Hematopoietic multipotent progenitor cell treated with erythropoietin and hydrocortisone succinate and interleukin-3 and kit ligand, for 8 days (in vitro differentiated cells): ENCODE data around the gene DNAJC17.

Source experiments
- DNase-seq: peaks from one replicate; pipeline ENCODE4 v3.0.0-alpha.2; 2015

Gene DNAJC17

DNA sequence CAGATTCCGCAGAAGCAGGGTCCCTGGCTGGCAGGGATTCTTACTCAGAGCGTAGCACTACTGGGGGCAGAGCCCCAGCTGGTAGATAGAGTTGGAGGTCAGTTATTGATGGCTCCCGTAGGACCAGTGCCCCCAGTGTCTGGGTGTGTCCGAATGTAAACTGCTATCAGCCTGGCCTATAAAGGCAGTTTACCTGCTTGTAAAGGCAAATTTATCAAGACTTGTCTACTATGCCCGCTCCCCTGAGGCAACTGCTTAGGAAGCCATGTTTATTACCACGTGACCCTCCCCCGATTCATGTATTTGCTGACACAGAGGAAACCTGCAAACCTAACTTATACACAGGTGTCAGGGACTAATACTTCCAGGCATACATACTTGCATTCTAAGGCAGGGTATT lies 21.8 kb upstream of the DNAJC17 start:
- DNase-seq = no peak

DNA sequence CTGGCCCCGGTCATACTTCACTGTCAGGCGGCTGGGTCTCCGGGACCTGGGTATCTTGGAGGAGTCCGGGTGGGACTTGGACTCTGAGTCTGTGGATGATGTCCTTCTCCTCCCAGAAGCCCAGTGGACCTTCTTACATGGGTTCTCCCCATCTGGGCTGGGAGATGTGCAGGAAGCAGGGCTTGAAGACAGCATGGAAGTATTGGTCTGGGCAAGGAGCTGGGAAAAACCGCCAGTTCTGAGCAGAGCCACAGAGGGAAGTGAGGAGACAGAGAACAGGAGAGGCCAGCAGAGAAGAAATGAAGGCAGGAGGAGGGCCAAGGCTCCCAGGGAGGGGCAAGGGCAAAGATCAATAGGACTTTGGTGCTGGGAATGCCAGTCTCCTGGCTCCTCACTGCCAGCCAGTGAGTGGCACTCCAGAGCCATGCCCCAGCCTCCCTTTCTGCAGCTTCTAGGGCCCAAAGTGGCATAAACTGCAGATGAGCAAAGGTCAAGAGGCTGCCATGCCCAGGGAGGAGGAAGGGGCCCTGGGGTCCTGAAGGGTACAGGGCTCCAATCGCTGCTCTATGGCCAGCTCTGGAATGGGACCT lies 21.3 kb upstream of the DNAJC17 start, which contains the start of gene PPP1R14D:
TSS of gene PPP1R14D (minus strand) at position 262 of the 590 bp plus-strand sequence. CDS start at position 195, 67 bp downstream.
- no peak for DNase-seq

DNA sequence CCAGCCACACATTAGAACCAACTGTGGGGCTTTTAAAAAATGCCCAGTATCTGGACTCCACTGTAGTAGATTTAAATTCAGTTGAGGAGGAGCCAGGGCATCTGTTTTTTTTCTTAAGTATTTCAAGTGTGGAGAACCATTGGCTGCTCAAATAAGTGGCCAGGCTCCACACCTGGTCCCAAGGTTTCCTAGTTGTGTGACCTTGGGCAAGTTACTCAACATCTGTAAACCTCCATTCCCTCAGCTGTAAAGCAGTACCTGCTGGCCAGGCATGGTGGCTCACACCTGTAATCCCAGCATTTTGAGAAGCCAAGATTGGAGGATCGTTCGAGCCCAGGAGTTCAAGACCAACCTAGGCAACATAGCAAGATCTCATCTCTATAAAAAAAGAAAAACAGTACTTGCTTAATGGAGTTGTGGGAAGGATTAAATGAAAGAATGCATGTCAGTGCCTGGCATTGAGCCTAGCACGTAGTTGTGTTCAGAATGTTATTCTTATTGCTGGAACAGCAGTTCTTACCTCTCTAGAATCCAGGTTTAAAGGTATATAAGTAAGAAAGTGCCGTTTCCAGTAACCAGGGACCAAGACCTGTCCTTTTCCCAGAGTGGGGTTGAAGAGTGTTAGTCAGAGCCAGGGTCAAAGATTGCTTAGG lies 19.3 kb upstream of the DNAJC17 start:
- no peak for DNase-seq

DNA sequence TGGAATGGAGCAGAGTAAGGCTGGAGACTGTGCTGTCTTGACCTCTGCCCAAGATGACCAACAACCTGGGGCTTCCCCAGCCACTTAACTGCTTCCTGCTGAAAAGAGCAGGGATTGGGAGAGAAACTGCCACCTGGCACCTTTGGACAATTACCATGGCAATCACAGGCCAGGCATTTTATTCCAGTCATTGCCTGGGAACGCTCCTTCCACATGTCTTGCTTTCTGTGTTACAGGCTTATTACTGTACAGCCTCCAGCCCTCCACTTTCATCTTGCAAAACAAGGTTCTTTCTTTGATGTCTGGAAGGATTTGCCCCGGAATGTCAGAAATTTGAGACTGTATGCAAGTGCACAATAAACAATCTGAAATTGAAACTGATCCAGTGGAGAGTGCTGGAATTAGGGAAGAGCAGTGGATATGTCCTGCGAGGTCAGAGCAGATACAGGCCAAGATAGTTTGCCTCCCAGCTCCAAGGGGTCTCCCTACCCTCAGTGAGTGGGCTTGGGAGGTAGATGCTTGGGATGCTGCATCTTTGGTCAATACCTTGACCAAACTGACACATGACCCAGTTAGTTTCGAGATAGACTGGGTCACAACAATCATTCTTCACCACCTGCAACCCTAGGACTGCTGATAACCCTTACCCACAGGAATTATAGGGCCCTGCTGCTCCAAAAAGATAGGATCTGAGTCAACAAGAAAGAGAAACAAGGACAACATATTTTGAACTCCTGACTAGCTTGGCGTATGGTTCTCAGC lies 18.6 kb upstream of the DNAJC17 start:
- peak; percentile 72 for DNase-seq

DNA sequence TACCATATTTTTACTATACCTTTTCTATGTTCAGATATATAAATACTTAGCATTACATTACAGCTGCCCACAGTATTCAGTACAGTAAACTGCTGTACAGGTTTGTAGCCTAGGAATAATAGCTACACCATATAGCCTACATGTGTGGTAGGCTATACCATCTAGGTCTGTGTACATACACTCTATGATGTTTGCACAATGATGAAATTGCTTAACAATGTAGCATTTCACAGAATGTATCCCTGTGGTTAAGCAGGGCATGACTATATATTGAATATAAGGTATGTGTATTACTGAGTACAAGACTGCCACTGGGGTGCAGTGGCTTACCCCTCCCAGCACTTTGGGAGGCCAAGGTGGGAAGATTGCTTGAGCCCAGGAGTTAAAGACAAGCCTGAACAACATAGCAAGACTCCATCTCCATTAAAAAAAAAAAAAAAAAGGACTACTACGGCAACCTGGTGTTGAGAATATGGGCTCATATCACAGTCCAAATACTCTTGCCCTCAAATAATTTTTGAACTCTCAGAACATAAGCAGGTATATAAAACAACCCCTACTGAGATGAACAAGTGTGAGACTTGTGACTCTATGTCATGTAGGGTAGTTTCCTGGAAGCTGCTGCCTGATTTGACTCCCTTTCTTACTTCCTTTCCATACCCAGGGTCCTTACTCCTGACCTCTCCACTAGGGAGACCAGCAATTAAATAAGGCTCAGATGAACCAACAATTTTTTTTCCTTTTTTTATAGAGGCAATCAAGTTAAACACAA lies 16.5 kb upstream of the DNAJC17 start:
- no peak for DNase-seq

DNA sequence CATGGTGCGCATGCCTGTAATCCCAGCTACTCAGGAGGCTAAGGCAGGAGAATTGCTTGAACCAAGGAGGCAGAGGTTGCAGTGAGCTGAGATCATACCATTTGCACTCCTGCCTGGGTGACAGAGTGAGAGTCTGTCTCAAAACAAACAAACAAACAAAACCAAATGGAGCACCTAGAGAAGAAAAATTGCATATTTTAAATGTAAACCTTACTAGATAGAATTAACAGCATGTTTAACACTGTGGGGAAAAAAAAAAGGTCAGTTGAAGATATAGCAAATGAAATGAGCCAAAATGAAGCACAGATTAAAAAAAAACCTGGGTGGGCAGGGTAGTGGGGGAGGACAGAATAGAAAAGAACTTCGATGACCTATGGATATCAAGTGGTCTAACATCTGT lies 13.9 kb upstream of the DNAJC17 start:
- DNase-seq = no peak

DNA sequence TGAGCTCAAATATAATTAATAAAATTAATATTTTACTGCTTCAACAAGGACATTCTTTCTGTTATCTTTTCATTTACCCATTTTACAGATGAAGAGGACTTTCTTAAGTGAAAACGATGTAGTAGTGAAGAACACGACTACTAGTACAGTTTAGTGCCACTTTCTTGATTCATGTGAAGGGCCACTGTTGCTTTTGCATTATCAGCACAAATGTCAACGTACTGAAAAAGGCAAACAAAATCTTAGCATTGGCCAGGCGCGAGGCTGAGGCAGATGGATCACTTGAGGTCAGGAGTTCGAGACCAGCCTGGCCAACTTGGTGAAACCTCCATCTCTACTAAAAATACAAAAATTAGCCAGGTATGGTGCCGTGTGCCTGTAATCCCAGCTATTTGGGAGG lies 11.8 kb upstream of the DNAJC17 start:
- no peak for DNase-seq

DNA sequence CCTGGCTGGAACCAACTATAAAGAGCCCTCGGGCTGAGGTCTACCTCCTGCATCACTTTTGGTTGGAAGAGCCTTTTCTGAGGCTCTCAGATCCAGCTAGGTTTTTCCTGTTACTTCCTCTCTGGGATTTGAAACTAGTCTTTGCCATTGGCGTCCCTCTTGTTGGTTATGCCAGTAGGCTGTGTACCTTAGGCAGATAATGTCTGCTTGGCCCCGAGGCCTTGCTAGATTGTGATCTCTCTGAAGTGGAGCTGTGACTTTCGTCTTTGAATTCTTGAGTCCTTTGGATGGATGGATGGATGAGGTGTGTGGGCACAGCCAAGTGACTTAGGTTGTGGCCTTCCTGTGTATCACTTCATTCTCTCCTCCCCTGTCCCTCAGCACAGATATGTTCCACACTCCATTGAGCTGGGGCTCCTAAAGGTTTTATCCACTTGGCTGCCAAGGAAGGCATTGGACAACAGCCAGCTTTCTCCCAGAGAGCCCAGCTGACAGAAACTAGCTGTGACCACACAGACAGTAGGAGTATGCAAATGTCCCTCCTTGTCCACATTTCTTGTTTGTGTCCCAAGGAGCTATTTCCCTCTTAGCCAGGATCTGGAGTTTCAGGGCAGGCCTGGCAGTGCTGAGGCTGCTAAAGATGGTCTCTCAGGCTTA lies 7.9 kb upstream of the DNAJC17 start:
- DNase-seq = no peak

DNA sequence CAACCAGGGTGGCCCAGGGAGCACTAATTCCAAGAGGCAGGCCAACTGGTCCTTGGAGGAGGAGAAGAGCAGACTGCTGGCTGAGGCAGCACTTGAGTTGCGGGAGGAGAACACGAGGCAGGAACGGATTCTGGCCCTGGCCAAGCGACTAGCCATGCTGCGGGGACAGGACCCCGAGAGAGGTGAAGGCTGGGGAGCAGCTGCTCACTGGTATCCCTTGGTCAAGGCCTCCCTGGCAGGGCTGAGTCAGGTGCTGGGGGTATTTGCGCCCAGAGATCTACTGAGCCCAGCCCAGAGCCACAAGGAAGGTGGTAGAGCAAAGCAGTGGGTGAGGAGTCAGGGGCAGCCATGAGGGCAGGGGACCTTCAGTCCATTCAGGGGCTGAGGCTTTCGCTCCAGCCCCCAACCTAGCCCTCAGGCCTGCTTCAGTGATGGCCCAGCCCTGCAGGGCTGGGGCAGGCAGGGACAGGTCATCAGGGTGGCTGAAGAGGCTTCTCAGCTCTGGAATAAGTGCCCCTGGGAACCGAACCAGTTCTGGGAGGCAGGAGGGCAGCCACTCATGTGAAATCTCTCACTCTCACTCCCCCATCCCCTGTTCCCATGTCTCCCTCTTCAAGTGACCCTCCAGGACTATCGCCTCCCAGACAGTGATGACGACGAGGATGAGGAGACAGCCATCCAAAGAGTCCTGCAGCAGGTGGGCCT lies 5.6 kb upstream of the DNAJC17 start:
- no peak for DNase-seq

DNA sequence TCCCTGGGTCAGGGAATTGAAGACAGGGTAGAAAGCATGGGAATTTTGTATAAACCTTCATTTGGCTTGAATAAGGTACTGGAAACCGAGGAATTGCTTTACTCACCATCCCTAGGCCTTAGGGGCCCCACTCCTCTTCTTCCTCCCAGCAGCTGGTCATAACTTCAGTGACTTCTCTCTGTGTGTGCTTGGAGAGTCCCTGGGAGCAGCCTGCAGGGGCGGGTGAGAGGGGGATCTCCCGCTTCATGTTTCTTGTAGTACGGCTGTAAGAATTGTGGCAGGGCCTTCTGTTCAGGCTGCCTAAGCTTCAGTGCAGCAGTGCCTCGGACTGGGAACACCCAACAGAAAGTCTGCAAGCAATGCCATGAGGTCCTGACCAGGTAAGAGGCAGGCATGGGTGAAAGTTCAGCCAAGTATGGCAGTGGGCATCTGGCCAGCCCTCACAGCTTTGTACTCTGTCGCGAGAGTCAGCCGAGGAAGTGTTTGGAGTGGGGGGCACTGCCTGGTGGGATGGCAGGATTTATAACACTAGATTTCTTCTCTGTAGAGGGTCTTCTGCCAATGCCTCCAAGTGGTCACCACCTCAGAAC lies 1.7 kb upstream of the DNAJC17 start:
- no peak for DNase-seq

DNA sequence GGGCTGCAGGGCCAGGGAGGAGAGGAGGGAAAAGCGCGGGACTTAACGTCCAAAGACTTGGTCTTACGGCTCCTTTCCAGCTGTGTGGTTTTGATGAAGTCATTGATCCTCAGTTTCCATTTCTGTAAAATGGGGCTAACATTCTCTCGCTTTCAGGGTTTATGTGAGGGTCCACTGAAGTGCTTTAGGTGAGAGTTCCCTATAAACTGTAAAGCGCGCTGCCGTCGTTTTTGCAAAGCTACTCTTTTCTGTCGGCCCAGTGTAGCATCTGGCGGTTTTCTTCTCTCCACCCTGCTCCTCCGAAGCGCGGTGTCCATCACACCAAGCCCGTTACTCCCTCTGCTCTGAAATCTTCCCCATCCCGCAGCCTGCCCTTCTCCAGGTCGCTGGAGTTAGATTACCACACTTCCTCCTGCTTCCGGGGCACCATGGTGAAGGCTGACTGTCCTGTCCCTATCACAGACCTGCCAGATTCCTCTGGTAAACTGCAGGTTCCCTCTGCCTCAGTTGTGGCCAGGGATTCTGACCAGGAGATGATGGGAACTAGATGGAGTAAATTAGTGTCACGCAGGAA lies 702 bp upstream of the DNAJC17 start:
- no peak for DNase-seq

DNA sequence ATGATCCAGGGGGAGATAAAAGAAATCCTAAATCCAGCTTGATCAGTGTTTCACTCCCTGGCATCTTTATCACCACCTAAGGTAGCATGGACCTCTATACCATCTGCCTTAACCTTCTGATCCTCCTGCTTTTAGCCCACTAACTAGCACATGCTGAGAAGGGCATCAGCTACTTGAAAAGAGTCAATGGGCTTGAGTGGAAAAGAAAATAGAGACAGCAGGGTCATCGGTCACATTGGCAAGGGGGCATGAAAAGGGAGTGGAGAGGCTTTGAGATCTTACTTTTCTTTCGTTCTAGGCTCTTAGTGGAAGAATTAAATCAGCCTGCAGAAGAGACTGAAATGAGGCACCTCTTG lies 623 bp downstream of the DNAJC17 start:
- DNase-seq = no peak

DNA sequence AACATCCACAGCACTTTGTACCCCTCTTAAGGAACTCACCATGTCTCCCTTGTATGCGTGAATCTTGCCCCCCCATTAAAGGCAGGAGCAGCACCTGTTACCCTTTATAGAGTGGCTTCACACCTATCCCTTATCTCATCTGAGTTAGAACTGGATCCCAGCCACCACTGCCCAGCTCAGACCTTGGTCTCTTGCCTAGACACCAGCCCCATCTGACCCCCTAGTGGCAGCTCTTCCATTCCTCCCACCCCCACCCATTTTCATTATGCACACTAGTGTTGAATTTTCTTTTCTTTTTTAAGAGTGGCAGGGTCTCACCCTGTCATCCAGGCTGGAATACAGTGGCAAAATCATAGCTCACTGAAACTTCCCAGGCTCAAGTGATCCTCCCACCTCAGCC lies 3.6 kb downstream of the DNAJC17 start:
- no peak for DNase-seq

DNA sequence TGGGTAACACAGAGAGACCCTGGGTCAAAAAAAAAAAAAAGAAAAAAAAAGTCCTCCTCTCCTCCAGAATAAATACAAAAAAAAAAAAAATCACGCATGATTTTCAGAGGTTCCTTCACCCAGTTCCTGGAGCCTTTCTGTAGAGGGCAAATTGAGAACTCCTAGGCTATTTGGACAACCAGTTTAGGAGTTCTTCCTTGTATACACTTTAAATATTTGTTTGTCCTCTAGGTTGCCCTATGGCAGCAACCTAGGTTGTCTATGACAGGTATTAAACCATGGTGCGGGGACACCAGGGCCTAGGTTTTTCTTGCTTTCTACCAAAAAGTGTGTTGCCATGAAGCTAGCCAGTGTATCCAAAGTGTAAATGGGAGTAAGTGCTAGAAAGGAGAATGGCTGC lies 4.2 kb downstream of the DNAJC17 start:
- no peak for DNase-seq

DNA sequence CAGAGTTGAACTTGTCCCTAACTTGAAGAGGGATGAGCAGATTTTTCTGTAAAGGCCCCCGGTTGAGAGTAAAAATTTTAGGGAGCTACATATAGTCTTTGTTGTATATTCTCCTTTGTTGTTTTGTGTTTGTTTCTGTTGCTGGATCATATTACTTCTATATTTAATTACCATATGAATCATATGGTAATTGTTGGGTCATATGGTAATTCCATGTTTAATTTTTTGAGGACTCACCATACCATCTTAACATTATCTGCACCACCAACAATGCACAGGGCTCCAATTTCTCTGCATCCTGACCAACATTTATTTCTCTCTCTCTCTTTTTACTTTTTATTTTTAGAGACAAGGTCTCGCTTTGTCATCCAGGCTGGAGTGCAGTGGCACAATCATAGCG lies 7.8 kb downstream of the DNAJC17 start:
- no peak for DNase-seq

DNA sequence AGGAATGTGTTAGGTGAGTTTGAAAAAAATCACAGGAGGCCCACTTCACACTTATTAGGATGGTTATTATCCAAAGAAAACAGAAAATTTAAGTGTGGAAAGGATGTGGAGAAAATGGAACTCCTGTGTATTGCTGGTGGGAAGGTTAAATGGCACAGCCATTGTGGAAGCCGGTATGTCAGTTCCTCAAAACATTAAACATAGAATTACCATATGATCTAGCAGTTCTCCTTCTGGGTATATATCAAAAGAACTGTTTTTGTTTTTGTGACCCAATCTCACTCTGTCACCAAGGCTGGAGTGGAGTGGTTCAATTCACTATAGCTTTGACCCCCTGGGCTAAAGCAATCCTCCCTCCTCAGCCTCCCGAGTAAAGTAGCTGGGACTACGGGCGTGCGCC lies 10.8 kb downstream of the DNAJC17 start:
- no peak for DNase-seq

DNA sequence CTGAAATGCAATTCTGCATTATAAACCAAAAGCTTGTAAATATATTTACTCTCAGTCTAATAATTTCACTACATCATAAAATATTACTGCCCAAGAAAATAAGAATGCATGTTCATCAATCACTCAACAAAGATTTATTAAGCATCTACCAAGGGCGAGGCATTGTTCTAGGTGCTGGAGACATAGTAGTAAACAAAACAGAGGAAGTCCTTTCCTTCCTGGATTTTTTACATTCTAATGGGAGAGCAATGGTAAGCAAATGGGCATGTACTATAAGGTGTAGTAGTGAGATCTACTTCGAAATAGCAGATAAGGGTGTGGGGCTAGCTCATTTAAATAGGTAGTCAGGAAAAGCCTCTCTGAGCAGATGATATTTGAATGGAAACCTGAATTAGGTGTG lies 11.2 kb downstream of the DNAJC17 start:
- DNase-seq = no peak

DNA sequence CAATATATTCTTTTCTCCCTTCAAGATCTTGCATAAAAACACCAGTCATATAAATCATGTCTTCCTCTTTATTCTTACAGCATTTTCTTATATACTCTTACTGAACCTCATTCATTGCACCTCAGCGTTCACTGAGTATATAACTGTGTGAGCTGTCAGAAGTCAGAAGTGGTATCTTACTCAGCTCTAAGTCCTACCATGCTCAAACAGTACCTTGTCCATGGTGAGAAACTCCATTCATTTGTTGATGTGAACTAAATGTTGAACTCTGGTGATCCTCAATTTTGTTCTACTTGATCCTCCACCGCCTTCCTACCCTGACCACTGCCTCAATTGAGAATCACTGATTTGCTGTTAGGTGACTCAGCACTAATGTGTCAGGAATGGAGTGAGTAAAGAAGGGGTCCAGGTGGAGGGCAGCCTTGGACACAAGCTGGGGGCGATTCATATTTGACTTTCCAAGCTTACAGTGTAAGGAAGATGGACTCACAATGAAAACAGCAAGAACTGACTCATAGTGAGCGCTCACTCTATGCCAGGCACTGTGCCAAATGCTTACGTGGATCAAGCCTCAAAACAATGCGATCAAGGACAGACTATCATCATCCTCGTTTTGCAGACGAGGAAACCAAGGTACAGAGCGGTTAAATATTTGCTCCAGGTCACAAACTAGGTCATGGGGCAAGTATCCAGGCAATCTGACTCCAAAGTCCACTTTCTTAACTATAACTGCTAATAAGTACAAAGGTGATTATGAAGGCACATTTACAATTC lies 13.9 kb downstream of the DNAJC17 start:
- peak; percentile 60 for DNase-seq

DNA sequence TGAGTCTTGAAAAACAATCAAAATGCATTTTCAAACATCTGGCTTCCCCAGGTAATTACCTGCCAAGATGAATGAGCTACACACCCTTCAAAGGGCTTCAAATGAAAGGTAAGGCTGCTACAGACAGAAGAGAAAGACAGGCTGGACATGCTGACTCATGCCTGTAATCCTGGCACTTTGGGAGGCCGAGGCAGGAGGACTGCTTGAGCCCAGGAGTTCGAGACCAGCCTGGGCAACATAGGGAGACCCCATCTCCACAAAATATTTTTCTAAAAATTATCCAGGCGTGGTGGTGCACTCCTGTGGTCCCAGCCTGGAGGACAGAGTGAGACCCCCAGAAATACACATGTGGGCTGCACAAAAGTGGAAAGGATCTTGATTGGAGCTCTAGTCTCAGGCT lies 14.9 kb downstream of the DNAJC17 start:
- DNase-seq = no peak

DNA sequence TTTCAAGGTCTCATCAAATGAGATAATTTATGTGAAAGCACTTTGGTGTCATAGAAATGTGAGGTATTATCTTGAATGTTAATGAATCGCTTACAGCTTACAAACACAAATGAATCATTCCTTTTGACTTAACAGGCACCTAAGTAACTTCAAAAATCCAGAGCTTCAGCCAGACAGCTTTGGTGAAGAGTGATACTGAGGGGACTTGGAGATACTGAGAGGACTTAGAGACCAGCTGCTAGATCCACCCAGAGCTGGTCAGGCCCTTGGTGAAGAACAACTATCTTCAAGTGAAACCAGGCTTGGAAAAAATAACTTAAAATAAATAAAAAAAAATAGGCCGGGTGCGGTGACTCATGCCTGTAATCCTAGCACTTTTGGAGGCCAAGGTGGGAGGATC lies 16.6 kb downstream of the DNAJC17 start:
- DNase-seq = no peak

DNA sequence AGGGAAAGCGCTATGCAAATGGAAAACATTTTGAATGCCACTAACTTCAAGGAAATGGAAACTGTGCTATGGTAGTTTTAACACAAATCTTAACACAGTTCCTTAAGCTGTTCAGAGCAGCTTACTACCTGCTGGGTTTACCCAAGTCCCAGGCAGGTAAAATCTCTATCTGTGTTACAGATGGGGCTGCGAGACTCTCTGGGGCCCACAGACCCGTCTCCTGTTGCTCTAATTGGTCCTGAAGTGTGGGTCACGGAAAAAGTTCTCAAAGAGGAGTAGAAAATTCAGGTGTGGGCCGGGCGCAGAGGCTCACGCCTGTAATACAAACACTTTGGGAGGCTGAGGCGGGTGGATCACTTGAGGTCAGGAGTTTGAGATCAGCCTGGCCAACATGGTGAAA lies 17.3 kb downstream of the DNAJC17 start:
- no peak for DNase-seq
